ENCODE results near the gene AKT3. TPM values are rescaled to one million over a fixed set of nuclear protein-coding genes. Genes with fewer than 3 reads are reported as not detected.

AKT3 gene
- total RNA-seq, 3 donors from 2014 or later (not counting 1 experiment from before 2014, with no cell fraction given), result 135 to 157 (median 136) TPM

- peaks cover 8 to 11% of the 10 kb centered on the region in 2 donors for H3K4me1 Mint-ChIP-seq
- Histone ChIP-seq H3K36me3 (ENCODE audit: control insufficient read depth, insufficient read depth, low read length) (no peaks in the 10 kb centered on the region), H3K27me3 (ENCODE audit: control insufficient read depth, insufficient read depth, low read length) (no peaks in the 10 kb centered on the region), H3K9me3 (ENCODE audit: control insufficient read depth, insufficient read depth, low read length) (no peaks in the 10 kb centered on the region), H3K4me1 (ENCODE audit: control insufficient read depth, insufficient read depth, low read length) (no peaks in the 10 kb centered on the region), H3K27ac (ENCODE audit: low read length) (no peak overlapping the region), H3K4me3 (ENCODE audit: low read length) (no peak overlapping the region)
- ATAC-seq (no peak), DNase-seq (no peak)
- no peaks in the 10 kb centered on the region for H3K9me3 Mint-ChIP-seq
- TF ChIP-seq, protein P1, sequence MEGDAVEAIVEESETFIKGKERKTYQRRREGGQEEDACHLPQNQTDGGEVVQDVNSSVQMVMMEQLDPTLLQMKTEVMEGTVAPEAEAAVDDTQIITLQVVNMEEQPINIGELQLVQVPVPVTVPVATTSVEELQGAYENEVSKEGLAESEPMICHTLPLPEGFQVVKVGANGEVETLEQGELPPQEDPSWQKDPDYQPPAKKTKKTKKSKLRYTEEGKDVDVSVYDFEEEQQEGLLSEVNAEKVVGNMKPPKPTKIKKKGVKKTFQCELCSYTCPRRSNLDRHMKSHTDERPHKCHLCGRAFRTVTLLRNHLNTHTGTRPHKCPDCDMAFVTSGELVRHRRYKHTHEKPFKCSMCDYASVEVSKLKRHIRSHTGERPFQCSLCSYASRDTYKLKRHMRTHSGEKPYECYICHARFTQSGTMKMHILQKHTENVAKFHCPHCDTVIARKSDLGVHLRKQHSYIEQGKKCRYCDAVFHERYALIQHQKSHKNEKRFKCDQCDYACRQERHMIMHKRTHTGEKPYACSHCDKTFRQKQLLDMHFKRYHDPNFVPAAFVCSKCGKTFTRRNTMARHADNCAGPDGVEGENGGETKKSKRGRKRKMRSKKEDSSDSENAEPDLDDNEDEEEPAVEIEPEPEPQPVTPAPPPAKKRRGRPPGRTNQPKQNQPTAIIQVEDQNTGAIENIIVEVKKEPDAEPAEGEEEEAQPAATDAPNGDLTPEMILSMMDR (IDR thresholded peaks at IDR 0.05), result no peak
- H3K36me3 Mint-ChIP-seq, result no peaks in the 10 kb centered on the region
- H3K27ac Mint-ChIP-seq, result peak overlapping the region in 1 of 2 donors; percentile 76
- peak overlapping the region; percentile 94 for H3K4me3 Mint-ChIP-seq
- H3K27me3 Mint-ChIP-seq (ENCODE audit: low read depth in 2 of 2), result no peaks in the 10 kb centered on the region
- intact Hi-C loops (cut with micrococcal nuclease), result loop anchor here (10.0 kb wide), 1 partner anchor 800 kb away; no protein-coding TSS in a partner anchor
- WGBS (ENCODE audit: insufficient coverage), result 98% methylated on average over 55 of the region's 55 CpGs
Observed at GRCh38 chr1:243474136-243474881, 375.7 kb downstream of the AKT3 start.

DNA sequence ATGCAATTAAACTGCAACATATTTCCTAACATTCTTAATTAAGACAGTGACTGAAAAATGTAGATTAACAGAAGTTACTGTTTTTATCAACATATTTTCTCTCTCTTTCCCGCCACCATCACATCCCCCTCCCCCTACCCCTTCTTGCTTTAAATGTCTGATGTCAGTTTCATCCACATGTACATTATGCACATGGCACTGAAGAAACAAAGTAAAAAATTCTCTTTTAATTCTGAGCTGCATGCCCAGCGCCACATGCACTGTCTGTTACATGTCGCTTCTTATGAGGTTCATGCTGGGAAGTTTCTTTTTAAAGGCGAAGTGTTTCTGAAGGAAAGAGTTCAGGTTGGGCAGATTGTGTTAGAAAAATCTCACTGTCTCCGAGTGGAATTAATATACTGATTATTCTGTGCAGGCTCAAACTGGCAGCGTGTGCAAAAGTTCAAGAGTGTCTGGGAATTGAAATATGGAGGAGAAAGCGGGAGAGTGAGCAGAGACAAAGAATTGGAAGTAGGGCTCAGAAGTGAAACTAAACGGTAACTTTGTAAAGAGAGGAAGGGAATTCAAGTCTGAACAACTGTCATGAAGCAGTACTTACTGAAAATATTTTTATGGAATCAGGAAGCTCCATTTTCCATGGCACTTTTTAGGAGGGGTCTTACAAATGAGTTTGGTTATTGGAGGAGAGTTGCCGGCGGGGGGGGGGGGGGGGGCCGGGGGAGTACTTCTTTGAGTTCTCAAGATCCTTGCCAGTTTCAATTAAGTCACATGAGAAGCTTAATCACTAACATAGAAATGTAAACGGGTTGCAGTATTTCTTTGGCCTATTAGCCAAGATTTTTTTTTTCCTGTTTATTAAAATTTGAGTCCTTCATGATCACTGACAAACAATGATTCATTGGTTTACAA, 376.6 kb downstream of the AKT3 start:
- Histone ChIP-seq H3K4me3 (ENCODE audit: low read length) (peak overlapping the region; percentile 34), H3K27ac (ENCODE audit: low read length) (no peak overlapping the region), H3K27me3 (ENCODE audit: control insufficient read depth, insufficient read depth, low read length) (no peaks in the 10 kb centered on the region), H3K36me3 (ENCODE audit: control insufficient read depth, insufficient read depth, low read length) (no peaks in the 10 kb centered on the region), H3K4me1 (ENCODE audit: control insufficient read depth, insufficient read depth, low read length) (no peaks in the 10 kb centered on the region), H3K9me3 (ENCODE audit: control insufficient read depth, insufficient read depth, low read length) (no peaks in the 10 kb centered on the region)
- no peaks in the 10 kb centered on the region for H3K9me3 Mint-ChIP-seq
- TF ChIP-seq, protein P1 (IDR thresholded peaks at IDR 0.05), result no peak
- H3K27me3 Mint-ChIP-seq (ENCODE audit: low read depth in 2 of 2), result no peaks in the 10 kb centered on the region
- peak overlapping the region; percentile 94 for H3K4me3 Mint-ChIP-seq
- WGBS (ENCODE audit: insufficient coverage), result 30% methylated on average over 8 of the region's 12 CpGs
- H3K4me1 Mint-ChIP-seq, result peaks cover 8 to 11% of the 10 kb centered on the region in 2 donors
- DNase-seq, result no peak
- no peaks in the 10 kb centered on the region for H3K36me3 Mint-ChIP-seq
- ATAC-seq, result peak in 1 of 3 donors; percentile 46
- H3K27ac Mint-ChIP-seq, result peak overlapping the region; percentile 33 to 76
- intact Hi-C loops (cut with micrococcal nuclease), result loop anchor here (10.0 kb wide), 1 partner anchor 801 kb away; no protein-coding TSS in a partner anchor

DNA sequence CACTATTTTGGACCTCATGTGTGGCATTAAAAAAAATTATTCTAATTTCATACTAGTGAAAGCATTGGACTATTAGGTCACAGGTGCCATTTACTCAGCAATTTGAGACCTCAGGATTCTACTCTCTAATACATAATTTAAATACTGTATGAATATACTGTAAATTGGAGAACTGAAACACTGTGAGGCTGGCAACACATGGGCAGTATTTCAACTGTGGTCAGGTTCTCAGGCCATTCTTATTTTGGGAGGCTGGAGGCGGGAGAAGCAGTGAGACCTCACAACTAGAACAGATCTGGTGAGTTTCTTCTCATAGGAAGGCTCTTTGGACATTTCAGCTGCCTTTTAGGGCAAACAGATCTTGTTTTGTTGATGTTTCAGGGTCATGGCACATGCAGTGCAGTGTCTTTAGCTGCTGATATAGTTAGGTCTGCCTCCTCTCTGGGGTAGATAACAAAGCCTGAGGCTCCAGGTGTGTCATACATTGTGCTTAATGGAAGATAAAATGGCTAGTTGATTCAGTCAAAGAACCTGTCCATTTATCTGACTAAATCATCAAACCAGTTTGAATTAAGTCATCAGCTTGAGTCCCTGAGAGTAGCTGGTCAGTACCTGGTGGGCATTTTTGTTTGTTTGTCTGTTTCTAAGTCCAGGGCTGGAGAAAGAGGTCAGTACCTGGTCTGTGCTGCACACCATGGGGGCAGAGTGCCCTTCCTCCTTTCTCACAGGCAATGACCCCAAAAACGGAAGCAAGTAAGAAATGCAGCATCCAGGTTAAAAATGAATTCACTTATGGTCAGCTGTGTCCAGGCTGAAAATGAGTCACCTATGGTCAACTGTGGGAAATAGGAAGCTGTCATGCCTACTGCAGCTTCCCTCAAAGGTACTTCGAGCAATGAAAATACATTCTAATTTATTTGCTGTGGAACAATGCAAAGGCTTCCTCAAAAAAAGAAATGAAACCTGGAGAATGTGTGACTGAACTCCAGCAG, 378.0 kb downstream of the AKT3 start:
- no peaks in the 10 kb centered on the region for H3K27me3 ChIP-seq (ENCODE audit: control insufficient read depth, insufficient read depth, low read length)
- no peaks in the 10 kb centered on the region for H3K36me3 Mint-ChIP-seq
- no peaks in the 10 kb centered on the region for H3K4me1 ChIP-seq (ENCODE audit: control insufficient read depth, insufficient read depth, low read length)
- 66% methylated on average over 3 of the region's 3 CpGs for WGBS (ENCODE audit: insufficient coverage)
- intact Hi-C loops (cut with micrococcal nuclease), result loop anchor here (10.0 kb wide), 1 partner anchor 803 kb away; no protein-coding TSS in a partner anchor
- H3K9me3 Mint-ChIP-seq, result no peaks in the 10 kb centered on the region
- H3K27ac ChIP-seq (ENCODE audit: low read length), result no peak overlapping the region
- no peaks in the 10 kb centered on the region for H3K36me3 ChIP-seq (ENCODE audit: control insufficient read depth, insufficient read depth, low read length)
- DNase-seq, result no peak
- H3K9me3 ChIP-seq (ENCODE audit: control insufficient read depth, insufficient read depth, low read length), result no peaks in the 10 kb centered on the region
- no peak for ATAC-seq
- H3K4me3 Mint-ChIP-seq, result no peak overlapping the region
- H3K4me1 Mint-ChIP-seq, result peaks cover 8 to 11% of the 10 kb centered on the region in 2 donors
- H3K4me3 ChIP-seq (ENCODE audit: low read length), result no peak overlapping the region
- no peaks in the 10 kb centered on the region for H3K27me3 Mint-ChIP-seq (ENCODE audit: low read depth in 2 of 2)
- TF ChIP-seq, protein P1 (IDR thresholded peaks at IDR 0.05), result no peak
- H3K27ac Mint-ChIP-seq, result no peak overlapping the region
